GM23338 (cell line): ENCODE results near the gene SLC25A26. TPM values are rescaled to one million over a fixed set of nuclear protein-coding genes. Genes with fewer than 3 reads are reported as not detected.

ENCODE experiments used
- ATAC-seq: fragments of 200-7000 bp; cut with Tn5 transposase; 3 replicates; pipeline ENCODE4 v1.9.1; 2020
- DNase-seq: peaks from one replicate; pipeline ENCODE4 v3.0.0-alpha.2; 2015; ENCODE audit warnings: low spot score
- H2AFZ ChIP-seq: fragments of 200-600 bp; sonication (generic); 2 replicates; pipeline ENCODE4 v1.8.0; 2016; ENCODE audit warnings: antibody characterized with exemption, mild to moderate bottlenecking, moderate library complexity
- H3F3A ChIP-seq: fragments of 200-600 bp; sonication (generic); replicated peaks from 2 replicates; pipeline ENCODE4 v1.8.0; 2017; ENCODE audit warnings: antibody characterized with exemption, mixed run types, low read depth
- H3K27ac ChIP-seq: fragments of 200-600 bp; sonication (generic); 2 replicates; pipeline ENCODE4 v1.6.1; 2016; ENCODE audit warnings: low read depth
- H3K27me3 ChIP-seq: fragments of 200-600 bp; sonication (generic); 2 replicates; pipeline ENCODE4 v1.8.0; 2016; ENCODE audit warnings: mild to moderate bottlenecking, mixed run types, moderate library complexity; ENCODE audit not compliant: insufficient read depth
- H3K36me3 ChIP-seq: fragments of 200-600 bp; sonication (generic); 2 replicates; pipeline ENCODE4 v1.8.0; 2016; ENCODE audit warnings: mild to moderate bottlenecking; ENCODE audit not compliant: insufficient read depth
- H3K4me1 ChIP-seq: fragments of 200-600 bp; sonication (generic); 2 replicates; pipeline ENCODE4 v1.8.0; 2016; ENCODE audit warnings: mild to moderate bottlenecking, moderate library complexity; ENCODE audit not compliant: insufficient read depth
- H3K4me2 ChIP-seq: fragments of 200-600 bp; sonication (generic); 2 replicates; pipeline ENCODE4 v1.7.1; 2017; ENCODE audit warnings: mixed run types
- H3K4me3 ChIP-seq: fragments of 200-600 bp; sonication (generic); 2 replicates; pipeline ENCODE4 v1.6.1; 2016; ENCODE audit warnings: mixed run types
- H3K79me2 ChIP-seq: fragments of 200-600 bp; sonication (generic); replicated peaks from 2 replicates; pipeline ENCODE4 v1.8.0; 2017; ENCODE audit warnings: mild to moderate bottlenecking; ENCODE audit not compliant: insufficient read depth
- H3K9me2 ChIP-seq: fragments of 200-600 bp; sonication (generic); 2 replicates; pipeline ENCODE4 v1.8.0; 2017; ENCODE audit not compliant: insufficient read depth
- H4K20me1 ChIP-seq: fragments of 200-600 bp; sonication (generic); replicated peaks from 2 replicates; pipeline ENCODE4 v1.8.0; 2017; ENCODE audit warnings: mild to moderate bottlenecking; ENCODE audit not compliant: insufficient read depth
- H3K27ac Mint-ChIP-seq: 2 replicates; pipeline ENCODE4 v1.8.0; 2020; ENCODE audit warnings: inconsistent platforms, mild to moderate bottlenecking, moderate library complexity, mixed read lengths
- H3K27me3 Mint-ChIP-seq: 3 replicates; pipeline ENCODE4 v1.8.0; 2022; ENCODE audit warnings: low read depth, mild to moderate bottlenecking, moderate library complexity, mixed read lengths, inconsistent platforms; ENCODE audit not compliant: insufficient read depth, poor library complexity
- H3K36me3 Mint-ChIP-seq: 3 replicates; pipeline ENCODE4 v1.8.0; 2021; ENCODE audit warnings: low read depth, mild to moderate bottlenecking, inconsistent platforms, moderate library complexity, mixed read lengths
- H3K4me1 Mint-ChIP-seq: 3 replicates; pipeline ENCODE4 v1.8.0; 2020; ENCODE audit warnings: mild to moderate bottlenecking, inconsistent platforms, mixed read lengths
- H3K4me3 Mint-ChIP-seq: 3 replicates; pipeline ENCODE4 v1.8.0; 2021; ENCODE audit warnings: moderate library complexity, mild to moderate bottlenecking, inconsistent platforms, mixed read lengths
- H3K9me3 Mint-ChIP-seq: 3 replicates; pipeline ENCODE4 v1.8.0; 2020; ENCODE audit warnings: moderate library complexity, mild to moderate bottlenecking, inconsistent platforms, mixed read lengths
- CREB1 ChIP-seq: fragments of 250-450 bp; sonication (Bioruptor Pico); IDR thresholded peaks from 2 replicates; pipeline ENCODE4 v1.5.0; 2020; ENCODE audit warnings: low read depth, mild to moderate bottlenecking, moderate library complexity
- CTCF ChIP-seq, 2 experiments: fragments of 200-600 bp in 1 of 2; sonication (generic) in 1 of 2; conservative IDR thresholded peaks; 2 replicates each; pipeline versions ENCODE4 v1.5.1 to v1.6.1; 2016 to 2017; ENCODE audit warnings: antibody characterized with exemption in 2 of 2, low read depth in 2 of 2, mild to moderate bottlenecking in 2 of 2, moderate library complexity in 1 of 2
- EZH2 ChIP-seq: fragments of 200-600 bp; sonication (generic); IDR thresholded peaks from one replicate; pipeline ENCODE4 v1.8.0; 2017; ENCODE audit warnings: antibody characterized with exemption, mild to moderate bottlenecking, low read depth; ENCODE audit not compliant: unreplicated experiment
- EZH2phosphoT487 ChIP-seq: fragments of 200-600 bp; sonication (generic); IDR thresholded peaks from one replicate; pipeline ENCODE4 v1.8.1; 2018; ENCODE audit warnings: antibody characterized with exemption; ENCODE audit not compliant: unreplicated experiment
- JUNB ChIP-seq: IDR thresholded peaks from one replicate; pipeline ENCODE4 v1.6.1; 2016; ENCODE audit warnings: antibody characterized with exemption; ENCODE audit not compliant: unreplicated experiment
- NANOG ChIP-seq: IDR thresholded peaks from 2 replicates; pipeline ENCODE4 v1.6.1; 2016; ENCODE audit warnings: antibody characterized with exemption, borderline replicate concordance
- POLR2AphosphoS5 ChIP-seq: IDR thresholded peaks from 2 replicates; pipeline ENCODE4 v1.6.1; 2016; ENCODE audit warnings: antibody characterized with exemption, low read depth
- STAT1 ChIP-seq: IDR thresholded peaks from one replicate; pipeline ENCODE4 v1.6.1; 2016; ENCODE audit warnings: antibody characterized with exemption; ENCODE audit not compliant: unreplicated experiment
- ZNF114 ChIP-seq: fragments of 250-450 bp; sonication (Bioruptor Pico); IDR thresholded peaks from 2 replicates; pipeline ENCODE4 v1.5.0; 2020; ENCODE audit warnings: mild to moderate bottlenecking, moderate library complexity
- ZNF331 ChIP-seq: fragments of 250-450 bp; sonication (Bioruptor Pico); IDR thresholded peaks from 2 replicates; pipeline ENCODE4 v1.5.0; 2020; ENCODE audit warnings: low read depth, mild to moderate bottlenecking, moderate library complexity
- ZNF462 ChIP-seq: fragments of 250-450 bp; sonication (Bioruptor Pico); IDR thresholded peaks from 2 replicates; pipeline ENCODE4 v1.5.0; 2020; ENCODE audit warnings: mild to moderate bottlenecking, moderate library complexity
- polyA plus RNA-seq: library from polyadenylated mRNA; unstranded; fragments of >200 nt; fragmentation: Nextera tagmentation; extraction: Ambion mirVana; gene quantifications from 2 replicates; pipeline ENCODE4 v1.2.1, GENCODE V29; 2016
- total RNA-seq: library from RNA; depleted of rRNA; stranded (reverse); fragments of >200 nt; shearing (Covaris generic); gene quantifications from 2 replicates; pipeline ENCODE4 v1.2.3, GENCODE V29; 2014
- TF ChIP-seq, protein P1 (sequence below): IDR thresholded peaks from one replicate; pipeline ENCODE4 v1.6.1; 2018; ENCODE audit warnings: antibody characterized with exemption; ENCODE audit not compliant: unreplicated experiment
- TF ChIP-seq, protein P2 (sequence below): IDR thresholded peaks from 2 replicates; pipeline ENCODE4 v1.6.1; 2016; ENCODE audit warnings: antibody characterized with exemption

Gene SLC25A26
- total and polyA plus RNA-seq, 2 experiments from 2014 or later = 24.8 to 40.2 TPM

- Histone ChIP-seq H3K9me2 (no peaks in the 10 kb centered on the region), H3K4me3 (no peak overlapping the region), H3K27ac (no peak overlapping the region), H3K79me2 (peaks cover 33% of the 10 kb centered on the region), H3K36me3 (peaks cover 36% of the 10 kb centered on the region), H3K4me1 (peaks cover 22% of the 10 kb centered on the region), H3F3A (0 out of 2 replicates have a peak, but pooled peaks cover 4% of the 10 kb centered on the region), H2AFZ (no peak overlapping the region), H4K20me1 (peaks cover 13% of the 10 kb centered on the region; the same call in 1 of the 2 replicates), H3K27me3 (no peaks in the 10 kb centered on the region), H3K4me2 (no peak overlapping the region)
- DNase-seq (no peak), ATAC-seq (no peak)
- no peak overlapping the region for H3K4me3 Mint-ChIP-seq
- peaks cover 63% of the 10 kb centered on the region for H3K4me1 Mint-ChIP-seq
- H3K36me3 Mint-ChIP-seq = peaks cover 99% of the 10 kb centered on the region
- peaks cover 7% of the 10 kb centered on the region for H3K27me3 Mint-ChIP-seq
- no peak overlapping the region for H3K27ac Mint-ChIP-seq
- H3K9me3 Mint-ChIP-seq = no peaks in the 10 kb centered on the region; the same call in 2 of the 3 replicates
- no peak for TF ChIP-seq POLR2AphosphoS5
- TF ChIP-seq, protein P1, sequence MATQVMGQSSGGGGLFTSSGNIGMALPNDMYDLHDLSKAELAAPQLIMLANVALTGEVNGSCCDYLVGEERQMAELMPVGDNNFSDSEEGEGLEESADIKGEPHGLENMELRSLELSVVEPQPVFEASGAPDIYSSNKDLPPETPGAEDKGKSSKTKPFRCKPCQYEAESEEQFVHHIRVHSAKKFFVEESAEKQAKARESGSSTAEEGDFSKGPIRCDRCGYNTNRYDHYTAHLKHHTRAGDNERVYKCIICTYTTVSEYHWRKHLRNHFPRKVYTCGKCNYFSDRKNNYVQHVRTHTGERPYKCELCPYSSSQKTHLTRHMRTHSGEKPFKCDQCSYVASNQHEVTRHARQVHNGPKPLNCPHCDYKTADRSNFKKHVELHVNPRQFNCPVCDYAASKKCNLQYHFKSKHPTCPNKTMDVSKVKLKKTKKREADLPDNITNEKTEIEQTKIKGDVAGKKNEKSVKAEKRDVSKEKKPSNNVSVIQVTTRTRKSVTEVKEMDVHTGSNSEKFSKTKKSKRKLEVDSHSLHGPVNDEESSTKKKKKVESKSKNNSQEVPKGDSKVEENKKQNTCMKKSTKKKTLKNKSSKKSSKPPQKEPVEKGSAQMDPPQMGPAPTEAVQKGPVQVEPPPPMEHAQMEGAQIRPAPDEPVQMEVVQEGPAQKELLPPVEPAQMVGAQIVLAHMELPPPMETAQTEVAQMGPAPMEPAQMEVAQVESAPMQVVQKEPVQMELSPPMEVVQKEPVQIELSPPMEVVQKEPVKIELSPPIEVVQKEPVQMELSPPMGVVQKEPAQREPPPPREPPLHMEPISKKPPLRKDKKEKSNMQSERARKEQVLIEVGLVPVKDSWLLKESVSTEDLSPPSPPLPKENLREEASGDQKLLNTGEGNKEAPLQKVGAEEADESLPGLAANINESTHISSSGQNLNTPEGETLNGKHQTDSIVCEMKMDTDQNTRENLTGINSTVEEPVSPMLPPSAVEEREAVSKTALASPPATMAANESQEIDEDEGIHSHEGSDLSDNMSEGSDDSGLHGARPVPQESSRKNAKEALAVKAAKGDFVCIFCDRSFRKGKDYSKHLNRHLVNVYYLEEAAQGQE = no peak
- TF ChIP-seq CREB1 (CRISPR knock-in tag) = no peak
- TF ChIP-seq ZNF114 = no peak
- TF ChIP-seq CTCF (conservative IDR thresholded peaks at IDR 0.05; ENCODE audit: low read depth in 2 of 2) = no peak
- TF ChIP-seq STAT1 = no peak
- TF ChIP-seq NANOG = no peak
- TF ChIP-seq, protein P2, sequence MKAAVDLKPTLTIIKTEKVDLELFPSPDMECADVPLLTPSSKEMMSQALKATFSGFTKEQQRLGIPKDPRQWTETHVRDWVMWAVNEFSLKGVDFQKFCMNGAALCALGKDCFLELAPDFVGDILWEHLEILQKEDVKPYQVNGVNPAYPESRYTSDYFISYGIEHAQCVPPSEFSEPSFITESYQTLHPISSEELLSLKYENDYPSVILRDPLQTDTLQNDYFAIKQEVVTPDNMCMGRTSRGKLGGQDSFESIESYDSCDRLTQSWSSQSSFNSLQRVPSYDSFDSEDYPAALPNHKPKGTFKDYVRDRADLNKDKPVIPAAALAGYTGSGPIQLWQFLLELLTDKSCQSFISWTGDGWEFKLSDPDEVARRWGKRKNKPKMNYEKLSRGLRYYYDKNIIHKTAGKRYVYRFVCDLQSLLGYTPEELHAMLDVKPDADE = no peak
- TF ChIP-seq EZH2 = no peak
- no peak for TF ChIP-seq ZNF462
- TF ChIP-seq ZNF331 = no peak
- no peak for TF ChIP-seq EZH2phosphoT487
- no peak for TF ChIP-seq JUNB
Measured at GRCh38 chr3:66406831-66407610, 186.2 kb downstream of the SLC25A26 start.
